K562 (cell line): ENCODE data around the gene TMEM208. TPM values are rescaled to one million over a fixed set of nuclear protein-coding genes. Genes with fewer than 3 reads are reported as not detected.

Source experiments
- ATAC-seq: fragments of 200-7000 bp; cut with Tn5 transposase; 3 replicates; pipeline ENCODE4 v1.9.1; 2020; ENCODE audit warnings: moderate library complexity
- BruUV-seq: library from RNA; stranded (reverse); fragments of 400-500 nt; replicated peaks from 2 replicates; lab custom pipeline; 2021; lab: Mats Ljungman, UMichigan
- CTCF ChIA-PET: fragments of 300-600 bp; formaldehyde crosslinking; extraction: SDS; loops from one replicate; lab custom pipeline; 2021; ENCODE audit warnings: low intra/inter-chr PET ratio; lab: Yijun Ruan, JAX
- POLR2A ChIA-PET: fragments of 300-600, 350-650 bp; sonication (Branson Sonifier 250); formaldehyde crosslinking; extraction: SDS; loops from one replicate; lab custom pipeline; 2021; ENCODE audit warnings: antibody characterized with exemption, inconsistent platforms; lab: Yijun Ruan, JAX
- DNase-seq, 4 experiments: peaks; one replicate each; pipeline versions ENCODE4 v3.0.0 to v3.0.0-alpha.2; 2011 to 2018; ENCODE audit warnings: low spot score in 3 of 4, mixed read lengths in 3 of 4; ENCODE audit errors: extremely low read depth in 1 of 4
- FAIRE-seq: peaks from 2 replicates; lab custom pipeline; 2011; peaks lifted over from hg19 to GRCh38; lab: Jason Lieb, UNC
- H2AFZ ChIP-seq: 2 replicates; pipeline ENCODE4 v1.6.0; 2011; ENCODE audit warnings: low read depth, low read length, control low read depth, inconsistent platforms
- H3K27ac ChIP-seq: fragments of 200-600 bp; 3 replicates; pipeline ENCODE4 v1.8.0; 2011; ENCODE audit warnings: low read depth, mild to moderate bottlenecking, control low read depth, inconsistent platforms, low read length, moderate library complexity, mixed read lengths; ENCODE audit errors: extremely low read depth
- H3K27me3 ChIP-seq, 2 experiments: fragments of 300-600 bp in 1 of 2; 2 replicates in 1 of 2; 3 replicates in 1 of 2; pipeline versions ENCODE4 v1.6.0 to v1.8.0; 2011; ENCODE audit warnings: inconsistent platforms in 2 of 2, low read length in 2 of 2, mild to moderate bottlenecking in 1 of 2, mixed read lengths in 1 of 2, moderate library complexity in 1 of 2; ENCODE audit not compliant: control insufficient read depth in 2 of 2, insufficient read depth in 2 of 2
- H3K36me3 ChIP-seq: fragments of 300-600 bp; 3 replicates; pipeline ENCODE4 v1.8.0; 2011; ENCODE audit warnings: mild to moderate bottlenecking, low read length, inconsistent platforms; ENCODE audit not compliant: control insufficient read depth, insufficient read depth
- H3K4me1 ChIP-seq, 2 experiments: fragments of 200-600 bp in 1 of 2; replicated peaks in 1 of 2; 2 replicates in 1 of 2; 3 replicates in 1 of 2; pipeline versions ENCODE4 v1.5.1 to v1.8.0; 2011; ENCODE audit warnings: inconsistent platforms in 2 of 2, low read length in 2 of 2, mild to moderate bottlenecking in 1 of 2, mixed read lengths in 1 of 2, moderate library complexity in 1 of 2; ENCODE audit not compliant: control insufficient read depth in 2 of 2, insufficient read depth in 2 of 2
- H3K4me2 ChIP-seq: 2 replicates; pipeline ENCODE4 v1.6.1; 2011; ENCODE audit warnings: low read length, control low read depth, inconsistent platforms, mixed read lengths; ENCODE audit not compliant: insufficient read depth
- H3K4me3 ChIP-seq: fragments of 200-600 bp; sonication (generic), shearing (Covaris generic); 2 replicates; pipeline ENCODE4 v1.5.1; 2016; ENCODE audit warnings: control low read depth, inconsistent platforms
- H3K79me2 ChIP-seq: fragments of 200-600 bp; 3 replicates; pipeline ENCODE4 v1.8.0; 2011; ENCODE audit warnings: low read length, inconsistent platforms; ENCODE audit not compliant: control insufficient read depth, insufficient read depth
- H3K9ac ChIP-seq, 2 experiments: 2 replicates each; pipeline versions ENCODE4 v1.6.0 to v1.6.1; 2011; ENCODE audit warnings: low read depth in 2 of 2, low read length in 2 of 2, control low read depth in 1 of 2, inconsistent platforms in 1 of 2, mild to moderate bottlenecking in 1 of 2, mixed read lengths in 1 of 2; ENCODE audit not compliant: insufficient read depth in 1 of 2
- H3K9me1 ChIP-seq: one replicate; pipeline ENCODE4 v1.6.0; 2011; ENCODE audit warnings: inconsistent platforms, mild to moderate bottlenecking, low read length, moderate library complexity; ENCODE audit not compliant: control insufficient read depth, insufficient read depth
- H3K9me3 ChIP-seq: replicated peaks from 2 replicates; pipeline ENCODE4 v1.5.1; 2011; ENCODE audit warnings: low read depth, low read length, inconsistent platforms; ENCODE audit not compliant: control insufficient read depth, insufficient read depth
- H4K20me1 ChIP-seq: replicated peaks from 2 replicates; pipeline ENCODE4 v1.6.1; 2011; ENCODE audit warnings: low read length, inconsistent platforms, mixed read lengths; ENCODE audit not compliant: control insufficient read depth, insufficient read depth
- GATAD2A ChIP-seq: fragments of 450-650 bp; IDR thresholded peaks from 2 replicates; pipeline ENCODE4 v1.6.1; 2017
- ID3 ChIP-seq, 2 experiments: fragments of 250-450 bp in 1 of 2; fragments of 450-650 bp in 1 of 2; sonication (Bioruptor Pico) in 1 of 2; IDR thresholded peaks; 2 replicates each; pipeline versions ENCODE4 v1.6.1 to v1.8.0; 2016 to 2021; ENCODE audit warnings: mild to moderate bottlenecking in 2 of 2, moderate library complexity in 2 of 2, missing compliant biosample characterization in 1 of 2, missing genetic modification characterization in 1 of 2
- ZBTB49 ChIP-seq: sonication (generic); formaldehyde crosslinking; IDR thresholded peaks from 2 replicates; pipeline ENCODE4 v1.8.0; 2022; ENCODE audit warnings: missing genetic modification reagents, mild to moderate bottlenecking, borderline replicate concordance
- ZNF592 ChIP-seq: fragments of 450-650 bp; IDR thresholded peaks from 2 replicates; pipeline ENCODE4 v1.6.1; 2017; ENCODE audit warnings: antibody characterized with exemption, mild to moderate bottlenecking
- ZNF644 ChIP-seq: fragments of 200-800 bp; sonication (Bioruptor generic); IDR thresholded peaks from 2 replicates; pipeline ENCODE4 v1.6.1; 2016; ENCODE audit warnings: low read depth, missing genetic modification characterization, missing compliant biosample characterization
- WGBS: fragments of 100-300 bp; shearing (Covaris generic); methylation state at CpG from one replicate; pipeline ENCODE4 v1.1.6; 2016; ENCODE audit warnings: low coverage, mixed read lengths; ENCODE audit not compliant: insufficient coverage; ENCODE audit errors: missing lambda C conversion rate; 5-methylcytosine and 5-hydroxymethylcytosine counted together
- in situ Hi-C: fragments of 300-500 bp; cut with MboI; formaldehyde crosslinking; loops from 4 replicates; pipeline ENCODE4 v1.15.0; 2018; ENCODE audit warnings: inconsistent platforms, mixed read lengths
- intact Hi-C: fragments of 100-400 bp; cut with micrococcal nuclease; formaldehyde crosslinking; loops from 2 replicates; pipeline ENCODE4 v1.14.2; 2022
- polyA plus RNA-seq, 8 experiments: library from polyadenylated mRNA; depleted of rRNA in 4 of 8; stranded (reverse) in 5 of 8; unstranded in 3 of 8; fragments of >200 nt; fragmentation: Nextera tagmentation in 2 of 8; fragmentation: Illumina TruSeq in 1 of 8; extraction: Ambion mirVana in 2 of 8; extraction: Trizol in 1 of 8; gene quantifications; 2 replicates each; pipeline versions ENCODE4 v1.2.1 to v1.2.3, GENCODE V29; 2011 to 2014; ENCODE audit warnings: inconsistent platforms in 1 of 8, missing spikeins in 1 of 8
- total RNA-seq, 7 experiments: library from RNA; depleted of rRNA in 6 of 7; stranded (reverse); fragments of >200 nt in 6 of 7; fragmentation: Illumina TruSeq in 2 of 7; extraction: Trizol in 2 of 7; gene quantifications; 2 replicates each; pipeline versions ENCODE4 v1.2.1 to v1.2.3, GENCODE V29; 2011 to 2021; ENCODE audit warnings: low replicate concordance in 1 of 7

TMEM208 gene
- total and polyA plus RNA-seq, 9 of the 15 experiments (the other 6 are each of a cell fraction or from before 2014, with no cell fraction given), result 31.8 to 239 (median 54.3) TPM

GRCh38 chr16:67241008-67241900 is 14.3 kb downstream of the TMEM208 start (continued):
- no peak for TF ChIP-seq ZBTB49 (CRISPR knock-in tag)
- 0 out of 2 replicates have a peak, but pooled peaks have one; percentile 39 for TF ChIP-seq GATAD2A
- no peak for TF ChIP-seq ID3 (CRISPR knock-in tag; IDR thresholded peaks at IDR 0.05)
- 0 out of 2 replicates have a peak, but pooled peaks have one; percentile 37 for TF ChIP-seq ID3 (tag; IDR thresholded peaks at IDR 0.05)
- TF ChIP-seq, all 486 proteins: peak for 83

- Histone ChIP-seq H3K9ac (peak overlapping the region; percentile 51 to 87; a peak in 3 of 4 replicates), H2AFZ (no peak overlapping the region), H4K20me1 (no peaks in the 10 kb centered on the region), H3K9me3 (no peaks in the 10 kb centered on the region), H3K36me3 (peaks cover 59% of the 10 kb centered on the region; the same call in 2 of the 3 replicates), H3K4me3 (no peak overlapping the region), H3K4me1 (peaks cover 60 to 70% of the 10 kb centered on the region in 2 experiments), H3K9me1 (no peaks in the 10 kb centered on the region), H3K27me3 (no peaks in the 10 kb centered on the region), H3K27ac (peak overlapping the region; percentile 83), H3K4me2 (peak overlapping the region; percentile 16; the same call in 1 of the 2 replicates), H3K79me2 (peaks cover 85% of the 10 kb centered on the region)
- DNase-seq (no peak), FAIRE-seq (no peak), ATAC-seq (no peak)
- WGBS, result 70% methylated on average over 4 of the region's 4 CpGs
- TF ChIP-seq ZNF592 (peak; percentile 3; the same call in 1 of the 2 replicates), ZNF644 (tag) (no peak)
- ChIA-PET CTCF (no interaction called here), POLR2A (interaction anchor here (0.8 to 1.1 kb wide), 2 partner anchors 70 to 141 kb away, joined by 3 read pairs; no protein-coding TSS in a partner anchor)
- no TSS peak for BruUV-seq
- intact Hi-C loops, result loop anchor here (10.0 kb wide), 1 partner anchor 267 kb away; no protein-coding TSS in a partner anchor
- in situ Hi-C loops, result no loop called here
Observed at GRCh38 chr16:67242138-67242730, 15.3 kb downstream of the TMEM208 start.
